ENCODE results near the gene TBX10. TPM values are rescaled to one million over a fixed set of nuclear protein-coding genes. Genes with fewer than 3 reads are reported as not detected.

The TBX10 gene
- total RNA-seq, 1 donor from 2014 or later = not detected

DNA sequence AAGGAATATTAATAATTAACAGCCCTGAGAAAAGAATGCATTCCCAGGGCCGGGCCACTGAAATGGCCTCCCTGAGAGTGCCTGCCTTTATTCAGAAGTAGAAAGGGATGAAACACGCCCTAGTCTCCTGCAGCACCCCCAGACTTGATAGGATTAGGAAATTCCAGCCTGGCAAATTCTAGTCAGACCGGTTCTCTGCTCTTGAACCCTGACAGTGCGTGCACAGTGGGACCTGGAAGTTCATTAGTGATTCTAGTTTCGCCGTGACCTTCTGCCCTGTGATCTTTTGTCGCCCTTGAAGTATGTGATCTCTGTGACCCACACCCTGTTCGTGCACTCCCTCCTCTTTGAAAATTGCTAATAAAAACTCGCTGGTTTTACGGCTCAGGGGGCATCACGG, 58.1 kb downstream of the TBX10 start:
- DNase-seq (ENCODE audit: extremely low read depth, low read depth, low spot score) = no peak

Other genes with a start within 250 kb of the TBX10 start
- 7.3 and 8.7 TPM in 2 replicates for gene RAD9A, start 247.8 kb downstream of the TBX10 start, total RNA-seq
- 218 and 230 TPM in 2 replicates for gene PPP1CA, start 237.9 kb downstream of the TBX10 start, total RNA-seq
- 0.23 TPM in 1 of 2 replicates, not detected in the other for gene TBC1D10C, start 235.7 kb downstream of the TBX10 start, total RNA-seq
- gene CARNS1, start 224.1 kb downstream of the TBX10 start, total RNA-seq = 0.10 and 0.18 TPM in 2 replicates
- 39.4 and 39.9 TPM in 2 replicates for gene RPS6KB2, start 211.3 kb downstream of the TBX10 start, total RNA-seq
- gene PTPRCAP, start 202.1 kb downstream of the TBX10 start, total RNA-seq = 2.2 TPM in 1 of 2 replicates, not detected in the other
- 143 and 144 TPM in 2 replicates for gene CORO1B, start 196.3 kb downstream of the TBX10 start, total RNA-seq
- gene GPR152, start 187.0 kb downstream of the TBX10 start, total RNA-seq = not detected in 2 replicates
- 1.3 and 1.7 TPM in 2 replicates for gene CABP4, start 184.4 kb downstream of the TBX10 start, total RNA-seq
- gene TMEM134, start 170.5 kb downstream of the TBX10 start, total RNA-seq = 32.9 and 88.6 TPM in 2 replicates
- 43.2 and 51.9 TPM in 2 replicates for gene AIP, start 156.7 kb downstream of the TBX10 start, total RNA-seq
- 18.7 and 64.1 TPM in 2 replicates for gene PITPNM1, start 134.4 kb downstream of the TBX10 start, total RNA-seq
- 71.9 and 77.3 TPM in 2 replicates for gene CDK2AP2, start 131.6 kb downstream of the TBX10 start, total RNA-seq
- not detected in 2 replicates for gene CABP2, start 116.3 kb downstream of the TBX10 start, total RNA-seq
- 1,181 and 1,195 TPM in 2 replicates for gene GSTP1, start 56.0 kb downstream of the TBX10 start, total RNA-seq
- gene NDUFV1, start 32.8 kb downstream of the TBX10 start, total RNA-seq = 180 and 184 TPM in 2 replicates
- 7.4 and 10.1 TPM in 2 replicates for gene NUDT8, start 9.8 kb downstream of the TBX10 start, total RNA-seq
- not detected in 2 replicates for gene ACY3, start 11.0 kb upstream of the TBX10 start, total RNA-seq
- gene ALDH3B2, start 34.9 kb upstream of the TBX10 start, total RNA-seq = not detected in 2 replicates

Data from glomerular endothelial cell (primary cell).